IMR-90 (cell line): ENCODE measurements around the gene MRPL34. TPM values are rescaled to one million over a fixed set of nuclear protein-coding genes. Genes with fewer than 3 reads are reported as not detected.

Source experiments
- ATAC-seq: fragments of 200-7000 bp; cut with Tn5 transposase; 2 replicates; pipeline ENCODE4 v1.9.1; 2020; ENCODE audit warnings: low read depth, mild to moderate bottlenecking, moderate library complexity
- Bru-seq: library from RNA; stranded (reverse); fragments of 400-500 nt; gene quantifications from one replicate; lab custom pipeline; 2021; lab: Mats Ljungman, UMichigan
- BruChase-seq, 2 experiments: library from RNA; stranded (reverse); fragments of 400-500 nt; gene quantifications; one replicate each; lab custom pipeline; 2021; lab: Mats Ljungman, UMichigan
- BruUV-seq: library from RNA; stranded (reverse); fragments of 400-500 nt; replicated peaks from 2 replicates; lab custom pipeline; 2021; lab: Mats Ljungman, UMichigan
- CTCF ChIA-PET: fragments of 300-600 bp; formaldehyde crosslinking; extraction: SDS; loops from one replicate; lab custom pipeline; 2021; ENCODE audit warnings: antibody characterized with exemption; lab: Yijun Ruan, JAX
- POLR2A ChIA-PET: fragments of 300-600 bp; sonication (Branson Sonifier 250); formaldehyde crosslinking; loops from one replicate; lab custom pipeline; 2022; ENCODE audit warnings: antibody characterized with exemption; ENCODE audit not compliant: unreplicated experiment; lab: Charles Lee
- DNase-seq: peaks from one replicate; pipeline ENCODE4 v3.0.0; 2013
- H2AFZ ChIP-seq: replicated peaks from 2 replicates; pipeline ENCODE3; 2013; ENCODE audit warnings: low read length, mild to moderate bottlenecking; ENCODE audit not compliant: poor library complexity
- H2AK5ac ChIP-seq: 2 replicates; pipeline ENCODE4 v1.6.1; 2013; ENCODE audit warnings: low read depth, low read length, inconsistent platforms
- H2AK9ac ChIP-seq: replicated peaks from 2 replicates; pipeline ENCODE3; 2013; ENCODE audit warnings: mild to moderate bottlenecking, low read depth, low read length, moderate library complexity; ENCODE audit not compliant: poor library complexity
- H2BK120ac ChIP-seq: 2 replicates; pipeline ENCODE4 v1.6.1; 2013; ENCODE audit warnings: low read depth, low read length, inconsistent platforms
- H2BK15ac ChIP-seq: 3 replicates; pipeline ENCODE4 v1.6.1; 2013; ENCODE audit warnings: low read depth, low read length, inconsistent platforms
- H2BK20ac ChIP-seq: 2 replicates; pipeline ENCODE4 v1.6.1; 2013; ENCODE audit warnings: low read depth, mild to moderate bottlenecking, inconsistent platforms, low read length, moderate library complexity
- H2BK5ac ChIP-seq: 2 replicates; pipeline ENCODE4 v1.6.1; 2013; ENCODE audit warnings: mild to moderate bottlenecking, low read depth, low read length, inconsistent platforms; ENCODE audit not compliant: poor library complexity, severe bottlenecking
- H3K14ac ChIP-seq: replicated peaks from 2 replicates; pipeline ENCODE4 v1.6.1; 2013; ENCODE audit warnings: low read depth, low read length, inconsistent platforms
- H3K18ac ChIP-seq: 2 replicates; pipeline ENCODE4 v1.6.1; 2013; ENCODE audit warnings: low read depth, low read length, control low read depth
- H3K23ac ChIP-seq: 2 replicates; pipeline ENCODE4 v1.6.1; 2013; ENCODE audit warnings: low read depth, low read length, inconsistent platforms
- H3K27ac ChIP-seq: 2 replicates; pipeline ENCODE4 v1.5.1; 2013; ENCODE audit warnings: mild to moderate bottlenecking, control low read depth, low read length; ENCODE audit not compliant: insufficient read depth
- H3K27me3 ChIP-seq: 2 replicates; pipeline ENCODE4 v1.6.1; 2013; ENCODE audit warnings: low read length; ENCODE audit not compliant: control insufficient read depth, insufficient read depth
- H3K36me3 ChIP-seq: 2 replicates; pipeline ENCODE4 v1.6.1; 2013; ENCODE audit warnings: low read length, mixed read lengths; ENCODE audit not compliant: control insufficient read depth, insufficient read depth
- H3K4ac ChIP-seq: 2 replicates; pipeline ENCODE4 v1.6.1; 2013; ENCODE audit warnings: low read depth, low read length, inconsistent platforms
- H3K4me1 ChIP-seq: 2 replicates; pipeline ENCODE4 v1.6.1; 2013; ENCODE audit warnings: low read length, mixed read lengths; ENCODE audit not compliant: control insufficient read depth, insufficient read depth
- H3K4me2 ChIP-seq: 2 replicates; pipeline ENCODE4 v1.6.1; 2013; ENCODE audit warnings: low read depth, mild to moderate bottlenecking, control low read depth, low read length, moderate library complexity
- H3K4me3 ChIP-seq: 2 replicates; pipeline ENCODE4 v1.5.1; 2013; ENCODE audit warnings: low read depth, mild to moderate bottlenecking, control low read depth, low read length, moderate library complexity; ENCODE audit not compliant: insufficient read depth
- H3K56ac ChIP-seq: 2 replicates; pipeline ENCODE4 v1.6.1; 2013; ENCODE audit warnings: low read length, inconsistent platforms; ENCODE audit not compliant: insufficient read depth; ENCODE audit errors: extremely low read depth
- H3K79me1 ChIP-seq, 2 experiments: 2 replicates each; pipeline ENCODE4 v1.6.1; 2013; ENCODE audit warnings: low read length in 2 of 2, inconsistent platforms in 1 of 2, low read depth in 1 of 2
- H3K9ac ChIP-seq: 2 replicates; pipeline ENCODE4 v1.6.1; 2013; ENCODE audit warnings: low read depth, low read length, control low read depth
- H3K9me1 ChIP-seq: 2 replicates; pipeline ENCODE4 v1.6.1; 2013; ENCODE audit warnings: low read length, inconsistent platforms; ENCODE audit not compliant: insufficient read depth
- H3K9me3 ChIP-seq: 2 replicates; pipeline ENCODE4 v1.6.1; 2013; ENCODE audit warnings: low read length; ENCODE audit not compliant: control insufficient read depth, insufficient read depth
- H4K20me1 ChIP-seq: 2 replicates; pipeline ENCODE4 v1.6.1; 2013; ENCODE audit warnings: low read length, inconsistent platforms; ENCODE audit not compliant: insufficient read depth
- H4K5ac ChIP-seq: 2 replicates; pipeline ENCODE4 v1.6.1; 2013; ENCODE audit warnings: mild to moderate bottlenecking, low read depth, low read length, control low read depth
- H4K8ac ChIP-seq, 2 experiments: 2 replicates each; pipeline ENCODE4 v1.6.1; 2013; ENCODE audit warnings: low read depth in 2 of 2, low read length in 2 of 2, control low read depth in 1 of 2, inconsistent platforms in 1 of 2
- H4K91ac ChIP-seq: 2 replicates; pipeline ENCODE4 v1.6.1; 2013; ENCODE audit warnings: low read depth, low read length, inconsistent platforms; ENCODE audit not compliant: insufficient read depth
- BHLHE40 ChIP-seq: fragments of 150-350 bp; IDR thresholded peaks from 2 replicates; pipeline ENCODE4 v1.6.1; 2016; ENCODE audit warnings: mild to moderate bottlenecking, low read depth, low read length
- CEBPB ChIP-seq: IDR thresholded peaks from 2 replicates; pipeline ENCODE4 v1.6.1; 2012; ENCODE audit warnings: low read depth, low read length, improper control_type of control experiment
- CTCF ChIP-seq: conservative IDR thresholded peaks from 2 replicates; pipeline ENCODE4 v1.5.1; 2012; ENCODE audit warnings: mild to moderate bottlenecking, low read depth, low read length, improper control_type of control experiment
- ELK1 ChIP-seq: fragments of 150-350 bp; IDR thresholded peaks from 2 replicates; pipeline ENCODE4 v1.6.1; 2016; ENCODE audit warnings: low read depth, mild to moderate bottlenecking, low read length, moderate library complexity, borderline replicate concordance
- FOS ChIP-seq: fragments of 150-350 bp; IDR thresholded peaks from 2 replicates; pipeline ENCODE4 v1.6.1; 2016; ENCODE audit warnings: low read depth, low read length
- MAFK ChIP-seq: IDR thresholded peaks from 2 replicates; pipeline ENCODE4 v1.6.1; 2012; ENCODE audit warnings: low read depth, low read length, improper control_type of control experiment
- MAZ ChIP-seq: IDR thresholded peaks from 2 replicates; pipeline ENCODE4 v1.6.1; 2012; ENCODE audit warnings: low read depth, mild to moderate bottlenecking, low read length, improper control_type of control experiment, moderate library complexity, borderline replicate concordance
- MXI1 ChIP-seq: IDR thresholded peaks from 2 replicates; pipeline ENCODE4 v1.6.1; 2012; ENCODE audit warnings: low read depth, mild to moderate bottlenecking, low read length, moderate library complexity, borderline replicate concordance
- NFE2L2 ChIP-seq: fragments of 150-350 bp; IDR thresholded peaks from 2 replicates; pipeline ENCODE4 v1.6.1; 2016; ENCODE audit warnings: low read depth, mild to moderate bottlenecking, low read length
- RAD21 ChIP-seq: IDR thresholded peaks from 2 replicates; pipeline ENCODE4 v1.6.1; 2012; ENCODE audit warnings: low read length, improper control_type of control experiment
- RCOR1 ChIP-seq: IDR thresholded peaks from 2 replicates; pipeline ENCODE4 v1.6.1; 2012; ENCODE audit warnings: mild to moderate bottlenecking, low read length, improper control_type of control experiment; ENCODE audit not compliant: insufficient replicate concordance
- RFX5 ChIP-seq: IDR thresholded peaks from 2 replicates; pipeline ENCODE4 v1.8.0; 2012; ENCODE audit warnings: low read depth, mild to moderate bottlenecking, low read length, moderate library complexity
- WGBS, 2 experiments: methylation state at CpG; one replicate each; pipeline versions ENCODE4 v1.1.5 to v1.1.7; 2013; ENCODE audit warnings: missing lambda C conversion rate in 2 of 2; ENCODE audit not compliant: insufficient read length in 1 of 2; ENCODE audit errors: extremely low coverage in 2 of 2; 5-methylcytosine and 5-hydroxymethylcytosine counted together
- dilution Hi-C: fragments of 300-500 bp; cut with HindIII; formaldehyde crosslinking; loops from one replicate; pipeline ENCODE4 v1.14.3; 2018; ENCODE audit warnings: low sequenced_read_pairs; ENCODE audit not compliant: unreplicated experiment
- in situ Hi-C: fragments of 300-500 bp; cut with MboI; formaldehyde crosslinking; loops from 3 replicates; pipeline ENCODE4 v1.14.3; 2019; ENCODE audit warnings: low sequenced_read_pairs, inconsistent platforms, mixed read lengths
- intact Hi-C: fragments of 100-400 bp; cut with micrococcal nuclease; formaldehyde crosslinking; loops from 2 replicates; pipeline ENCODE4 v1.10.0; 2022
- long read RNA-seq: library from polyadenylated mRNA; unstranded; transcript quantifications from one replicate; pipeline ENCODE4 v2.0.0, GENCODE V29; 2021; ENCODE audit not compliant: unreplicated experiment
- polyA plus RNA-seq, 3 experiments: library from polyadenylated mRNA; depleted of rRNA; stranded (reverse); fragments of >200 nt; gene quantifications; 2 replicates each; pipeline ENCODE4 v1.2.3, GENCODE V29; 2012; ENCODE audit warnings: low replicate concordance in 1 of 3
- total RNA-seq: library from RNA; depleted of rRNA; stranded (reverse); fragments of >200 nt; gene quantifications from 2 replicates; pipeline ENCODE4 v1.2.3, GENCODE V29; 2012; rRNA removed

MRPL34 gene
- total RNA-seq (7.3 and 17.2 TPM in 2 replicates), polyA plus RNA-seq (2012; rRNA removed) (31.7 and 37.0 TPM in 2 replicates), Bru-seq, nascent RNA (percentile 42 among the genes with signal in this experiment), BruChase-seq, experiment 1, labeled RNA remaining after a 6-hour chase (percentile 64 among the genes with signal in this experiment), BruChase-seq, experiment 2, labeled RNA remaining after a 2-hour chase (percentile 55 among the genes with signal in this experiment)
- 87.8 and 125 TPM in 2 replicates for polyA plus RNA-seq (2012; cell fraction: cytosol; rRNA removed)
- 22.6 and 29.1 TPM in 2 replicates for polyA plus RNA-seq (2012; cell fraction: nucleus; rRNA removed; ENCODE audit: low replicate concordance)
- long read RNA-seq, transcript MRPL34-201 (2 exons, 968 nt) = major isoform, 14 of 20 reads
- long read RNA-seq, partial matches to known transcripts = 0 of 20 reads
- long read RNA-seq, other reads (novel, unspliced or antisense) = 6 of 20 reads

- ATAC-seq (peak; percentile 52), DNase-seq (peak; percentile 99)
- peaks cover 26 to 61% of the 10 kb centered on the region in 2 experiments for H3K79me1 ChIP-seq
- H4K91ac ChIP-seq = peak within 1 kb of the TSS; percentile 77
- peak within 1 kb of the TSS; percentile 77; the same call in 1 of the 2 replicates for H2BK20ac ChIP-seq
- H3K4me2 ChIP-seq = peak within 1 kb of the TSS; percentile 92
- H3K23ac ChIP-seq = peak within 1 kb of the TSS; percentile 96
- H3K27ac ChIP-seq = peak within 1 kb of the TSS; percentile 61
- peak within 1 kb of the TSS; percentile 38 for H3K18ac ChIP-seq
- POLR2A ChIA-PET = no interaction called here
- H3K9ac ChIP-seq = peak within 1 kb of the TSS; percentile 64
- peak within 1 kb of the TSS; percentile 86 for H2AK5ac ChIP-seq
- peak within 1 kb of the TSS; percentile 94 for H2AFZ ChIP-seq
- dilution Hi-C loops (no loop called here), in situ Hi-C loops (no loop called here), intact Hi-C loops (loop anchor here (1.0 kb wide), 1 partner anchor 38 kb away; the partner anchor contains the start of gene BABAM1)
- H3K4ac ChIP-seq = peak within 1 kb of the TSS; percentile 81
- H3K4me3 ChIP-seq = peak within 1 kb of the TSS; percentile 55
- peak within 1 kb of the TSS; percentile 94 for H2AK9ac ChIP-seq
- H4K5ac ChIP-seq = peak within 1 kb of the TSS; percentile 28
- 0% methylated on average over 30 of the region's 55 CpGs; no CpG with 5 or more reads in 1 of the 2 experiments for WGBS, 2 experiments
- peak within 1 kb of the TSS; percentile 57 for H2BK5ac ChIP-seq
- 0 out of 2 replicates have a peak within 1 kb of the TSS, but pooled peaks have one; percentile 28 for H2BK120ac ChIP-seq
- H4K20me1 ChIP-seq = peaks cover 4% of the 10 kb centered on the region
- CTCF ChIA-PET = interaction anchor here (0.6 to 1.0 kb wide), 5 partner anchors 13 to 593 kb away, joined by 3 to 7 read pairs (median 4); no protein-coding TSS in a partner anchor
- no peaks in the 10 kb centered on the region for H3K36me3 ChIP-seq
- H3K14ac ChIP-seq = peak within 1 kb of the TSS; percentile 71
- peak within 1 kb of the TSS; percentile 87; the same call in 2 of the 3 replicates for H2BK15ac ChIP-seq
- BruUV-seq = no TSS peak
- no peaks in the 10 kb centered on the region for H3K27me3 ChIP-seq
- H3K56ac ChIP-seq = peak within 1 kb of the TSS; percentile 45
- H3K9me3 ChIP-seq = no peaks in the 10 kb centered on the region
- H3K9me1 ChIP-seq = peaks cover 26% of the 10 kb centered on the region
- peaks cover 8% of the 10 kb centered on the region for H3K4me1 ChIP-seq
- H4K8ac ChIP-seq = peak within 1 kb of the TSS; percentile 48 to 83
- 0 out of 2 replicates have a peak, but pooled peaks have one; percentile 11 for TF ChIP-seq RFX5
- no peak for TF ChIP-seq ELK1
- peak; percentile 58 for TF ChIP-seq RAD21
- peak; percentile 68 for TF ChIP-seq RCOR1
- TF ChIP-seq FOS = no peak
- no peak for TF ChIP-seq MAZ
- TF ChIP-seq BHLHE40 = 0 out of 2 replicates have a peak, but pooled peaks have one; percentile 13
- TF ChIP-seq NFE2L2 = no peak
- TF ChIP-seq MAFK = no peak
- TF ChIP-seq CEBPB = no peak
- peak; percentile 37; the same call in 1 of the 2 replicates for TF ChIP-seq MXI1
- TF ChIP-seq CTCF = peak; percentile 87
Observed at GRCh38 chr19:17305517-17306284, at the start of gene MRPL34. TSS of gene MRPL34 (plus strand) at chr19:17305872. CDS start at chr19:17305893, 21 bp downstream.
